ENCODE measurements around the gene VIP. TPM values are rescaled to one million over a fixed set of nuclear protein-coding genes. Genes with fewer than 3 reads are reported as not detected.

The VIP gene
- total and polyA plus RNA-seq, 3 donors from 2014 or later, result 0.79 to 1.1 (median 0.81) TPM

DNA sequence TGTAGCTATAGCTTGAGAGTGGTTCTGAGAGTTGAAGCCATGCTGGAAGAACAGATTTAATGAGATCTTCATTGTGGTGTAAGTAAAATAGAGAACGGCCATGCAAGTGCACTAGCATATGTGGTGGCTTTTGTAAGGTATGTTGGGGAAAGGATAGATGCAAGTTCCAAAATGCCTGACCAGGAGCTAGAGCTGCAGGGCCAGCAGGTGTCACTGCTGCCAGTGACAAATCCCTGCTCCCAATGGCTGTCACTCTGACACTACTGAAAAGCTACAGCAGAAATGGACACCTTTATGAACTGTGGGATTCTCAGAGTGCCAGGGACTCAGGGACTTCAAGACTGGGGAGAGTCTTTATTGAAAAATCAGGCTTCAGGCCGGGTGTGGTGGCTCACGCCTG is 23.1 kb upstream of the VIP start:
- DNase-seq, result no peak
- no peaks in the 10 kb centered on the region for H3K9me3 ChIP-seq
- H3K27me3 ChIP-seq, result no peaks in the 10 kb centered on the region
- intact Hi-C loops (cut with DNase I; ENCODE audit: low total_unique reads), result no loop called here
- no peak overlapping the region for H3K4me3 ChIP-seq
- no peaks in the 10 kb centered on the region for H3K36me3 ChIP-seq (ENCODE audit: low read depth, missing control alignments)
- 86 to 98% methylated on average over 3 of the region's 3 CpGs for WGBS, 2 donors
- no peak overlapping the region for H3K27ac ChIP-seq
- TF ChIP-seq POLR2A (IDR thresholded peaks at IDR 0.05) (no peak), CTCF (IDR thresholded peaks at IDR 0.05) (no peak)
- no peaks in the 10 kb centered on the region for H3K4me1 ChIP-seq

GRCh38 chr6:152734630-152735029 is 16.0 kb upstream of the VIP start:
- no peak overlapping the region for H3K27ac ChIP-seq
- intact Hi-C loops (cut with DNase I; ENCODE audit: low total_unique reads), result no loop called here
- no peak for TF ChIP-seq POLR2A (IDR thresholded peaks at IDR 0.05)
- TF ChIP-seq CTCF (IDR thresholded peaks at IDR 0.05), result no peak
- no peak for DNase-seq
- H3K4me1 ChIP-seq, result no peaks in the 10 kb centered on the region
- WGBS, 2 donors, result 79 to 83% methylated on average over 2 of the region's 2 CpGs
- H3K9me3 ChIP-seq, result no peaks in the 10 kb centered on the region
- H3K4me3 ChIP-seq, result no peak overlapping the region
- H3K36me3 ChIP-seq (ENCODE audit: low read depth, missing control alignments), result no peaks in the 10 kb centered on the region
- H3K27me3 ChIP-seq, result no peaks in the 10 kb centered on the region

DNA sequence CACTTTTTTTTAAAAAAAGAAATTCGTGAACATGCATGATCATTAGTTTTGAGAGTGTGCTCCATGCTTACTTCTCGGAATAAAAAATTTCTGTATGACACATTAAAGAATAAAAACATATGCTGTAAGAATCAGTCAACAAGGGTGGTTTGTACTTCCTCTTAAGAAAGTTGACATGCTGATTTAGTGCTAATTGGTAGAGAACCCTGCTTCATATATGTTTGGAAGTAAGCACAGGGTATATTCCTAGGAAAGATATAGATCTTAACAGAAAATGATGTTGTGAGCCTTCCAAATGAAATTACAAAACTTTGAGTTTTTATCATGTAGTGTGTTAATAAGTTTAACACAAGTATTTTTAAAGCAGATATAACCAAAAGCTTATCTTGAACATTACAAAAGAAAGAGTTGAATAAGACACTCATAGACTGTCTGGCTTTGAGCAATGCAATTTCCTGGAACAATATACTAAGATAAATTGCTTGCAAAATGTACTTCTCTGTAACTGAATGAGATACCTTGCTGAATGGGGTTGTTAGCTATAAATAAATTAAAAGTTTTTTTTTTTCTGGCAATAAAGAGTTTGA is 13.8 kb upstream of the VIP start:
- 82 to 83% methylated on average over 2 of the region's 2 CpGs for WGBS, 2 donors
- no peaks in the 10 kb centered on the region for H3K36me3 ChIP-seq (ENCODE audit: low read depth, missing control alignments)
- H3K4me1 ChIP-seq, result no peaks in the 10 kb centered on the region
- no peak overlapping the region for H3K27ac ChIP-seq
- no peak for DNase-seq
- H3K27me3 ChIP-seq, result no peaks in the 10 kb centered on the region
- no peak for TF ChIP-seq CTCF (IDR thresholded peaks at IDR 0.05)
- no peak for TF ChIP-seq POLR2A (IDR thresholded peaks at IDR 0.05)
- no peaks in the 10 kb centered on the region for H3K9me3 ChIP-seq
- no peak overlapping the region for H3K4me3 ChIP-seq
- intact Hi-C loops (cut with DNase I; ENCODE audit: low total_unique reads), result no loop called here

GRCh38 chr6:152745509-152746171 is 5.0 kb upstream of the VIP start:
- TF ChIP-seq POLR2A (IDR thresholded peaks at IDR 0.05) (no peak), CTCF (IDR thresholded peaks at IDR 0.05) (no peak)
- intact Hi-C loops (cut with DNase I; ENCODE audit: low total_unique reads), result no loop called here
- 75 to 78% methylated on average over 4 of the region's 4 CpGs for WGBS, 2 donors
- no peaks in the 10 kb centered on the region for H3K4me1 ChIP-seq
- H3K36me3 ChIP-seq (ENCODE audit: low read depth, missing control alignments), result no peaks in the 10 kb centered on the region
- H3K9me3 ChIP-seq, result no peaks in the 10 kb centered on the region
- no peak for DNase-seq
- no peak overlapping the region for H3K4me3 ChIP-seq
- H3K27ac ChIP-seq, result no peak overlapping the region
- no peaks in the 10 kb centered on the region for H3K27me3 ChIP-seq

GRCh38 chr6:152746172-152746553 is 4.4 kb upstream of the VIP start:
- H3K4me3 ChIP-seq, result no peak overlapping the region
- DNase-seq, result no peak
- no peaks in the 10 kb centered on the region for H3K4me1 ChIP-seq
- TF ChIP-seq CTCF (IDR thresholded peaks at IDR 0.05), result no peak
- no peak for TF ChIP-seq POLR2A (IDR thresholded peaks at IDR 0.05)
- intact Hi-C loops (cut with DNase I; ENCODE audit: low total_unique reads), result no loop called here
- no peak overlapping the region for H3K27ac ChIP-seq
- 82 to 93% methylated on average over 2 of the region's 2 CpGs for WGBS, 2 donors
- no peaks in the 10 kb centered on the region for H3K9me3 ChIP-seq
- H3K27me3 ChIP-seq, result no peaks in the 10 kb centered on the region
- no peaks in the 10 kb centered on the region for H3K36me3 ChIP-seq (ENCODE audit: low read depth, missing control alignments)

Data from testis (tissue), 3 donors.